ENCODE results near the gene CMKLR1.

Gene CMKLR1

GRCh38 chr12:108257610-108258106 is 81.5 kb downstream of the CMKLR1 start:
- no peak for DNase-seq

GRCh38 chr12:108257004-108257403 is 82.1 kb downstream of the CMKLR1 start:
- no peak for DNase-seq

- no peak for DNase-seq
These were observed 83.9 kb downstream of the CMKLR1 start for GRCh38 chr12:108255252-108255602.

GRCh38 chr12:108254517-108255251 is 84.4 kb downstream of the CMKLR1 start:
- no peak for DNase-seq

GRCh38 chr12:108254030-108254429 is 85.1 kb downstream of the CMKLR1 start:
- no peak for DNase-seq

GRCh38 chr12:108253540-108253939 is 85.6 kb downstream of the CMKLR1 start:
- no peak for DNase-seq

GRCh38 chr12:108252523-108252922 is 86.6 kb downstream of the CMKLR1 start:
- no peak for DNase-seq

- DNase-seq = no peak
These were observed 91.1 kb downstream of the CMKLR1 start for GRCh38 chr12:108248011-108248410.

- no peak for DNase-seq
These were observed 92.0 kb downstream of the CMKLR1 start for GRCh38 chr12:108247130-108247529.

- DNase-seq = no peak
These were observed 97.0 kb downstream of the CMKLR1 start for GRCh38 chr12:108241986-108242703.

GRCh38 chr12:108240928-108241327 is 98.2 kb downstream of the CMKLR1 start:
- DNase-seq = no peak

- no peak for DNase-seq
These were observed 98.9 kb downstream of the CMKLR1 start for GRCh38 chr12:108240027-108240785.

- no peak for DNase-seq
These were observed 99.7 kb downstream of the CMKLR1 start for GRCh38 chr12:108239378-108239777.

GRCh38 chr12:108238474-108238873 is 100.6 kb downstream of the CMKLR1 start:
- DNase-seq = no peak
